ENCODE results near the gene NPHS1.
A peak's percentile ranks its signal among the peaks of the same experiment; 100 is the strongest.
"Not testable (repeated sequence)": the region's sequence is repeated elsewhere in the genome, so short reads cannot be mapped to it uniquely, and the experiment has no call there.

NPHS1 gene

GRCh38 chr19:35807633-35808032 lies 44.7 kb downstream of the NPHS1 start:
- DNase-seq = no peak

- no peak for DNase-seq
Observed at GRCh38 chr19:35806597-35806996, 45.7 kb downstream of the NPHS1 start.

GRCh38 chr19:35805526-35806102 lies 46.7 kb downstream of the NPHS1 start:
- DNase-seq = peak; percentile 27

GRCh38 chr19:35801828-35802227 lies 50.5 kb downstream of the NPHS1 start:
- no peak for DNase-seq

- no peak for DNase-seq
Observed at GRCh38 chr19:35797663-35798062, 54.6 kb downstream of the NPHS1 start.

- DNase-seq = no peak
Observed at GRCh38 chr19:35796645-35797542, 55.4 kb downstream of the NPHS1 start.

- not testable (repeated sequence) for DNase-seq
Observed at GRCh38 chr19:35795564-35795963, 56.7 kb downstream of the NPHS1 start.

- no peak for DNase-seq
Observed at GRCh38 chr19:35793381-35794165, 58.7 kb downstream of the NPHS1 start.

- no peak for DNase-seq
Observed at GRCh38 chr19:35792888-35793287, 59.4 kb downstream of the NPHS1 start.

- no peak for DNase-seq
Observed at GRCh38 chr19:35792312-35792711, 60.0 kb downstream of the NPHS1 start.

GRCh38 chr19:35791814-35792279 lies 60.5 kb downstream of the NPHS1 start:
- no peak for DNase-seq

GRCh38 chr19:35790981-35791813 lies 61.1 kb downstream of the NPHS1 start:
- DNase-seq = no peak

GRCh38 chr19:35789978-35790944 lies 62.0 kb downstream of the NPHS1 start:
- DNase-seq = no peak

- DNase-seq = no peak
Observed at GRCh38 chr19:35789195-35789977, 62.9 kb downstream of the NPHS1 start.

- DNase-seq = no peak
Observed at GRCh38 chr19:35788205-35788960, 63.9 kb downstream of the NPHS1 start.

GRCh38 chr19:35787227-35787799 lies 65.0 kb downstream of the NPHS1 start:
- DNase-seq = no peak

- DNase-seq = no peak
Observed at GRCh38 chr19:35786299-35787160, 65.8 kb downstream of the NPHS1 start.

- DNase-seq = no peak
Observed at GRCh38 chr19:35785339-35785627, 67.0 kb downstream of the NPHS1 start.

All from NCI-H510A (cell line).